Measurements from ENCODE around the gene TEX51. TPM values are rescaled to one million over a fixed set of nuclear protein-coding genes. Genes with fewer than 3 reads are reported as not detected.

Gene TEX51
- total and polyA plus RNA-seq, 2 donors (not counting 3 experiments of a cell fraction or from before 2014, with no cell fraction given), result not detected

DNA sequence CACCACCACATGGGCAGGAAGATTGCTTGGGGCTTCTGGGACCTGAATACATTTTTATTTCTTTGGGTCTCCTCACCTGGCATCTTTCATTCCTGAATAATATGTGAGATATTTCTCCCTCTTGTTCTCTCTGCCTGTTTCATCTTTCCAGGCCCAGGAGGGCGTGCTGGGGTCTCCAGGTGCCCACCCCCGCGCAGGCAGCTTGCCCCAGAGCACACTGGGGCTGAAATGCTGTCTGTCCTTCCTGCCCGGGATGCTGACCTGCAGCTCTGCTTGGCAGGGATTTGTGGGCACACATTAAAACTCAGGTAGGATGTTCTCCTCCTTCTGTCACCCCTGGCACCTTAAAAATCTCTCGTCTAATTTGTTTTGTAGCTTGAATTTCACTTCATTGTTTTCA lies 39.7 kb upstream of the TEX51 start:
- H3K79me2 ChIP-seq (ENCODE audit: control insufficient read depth, insufficient read depth, low read length), result no peaks in the 10 kb centered on the region
- no peaks in the 10 kb centered on the region for H3K9me1 ChIP-seq (replicated peaks; ENCODE audit: control insufficient read depth, extremely low read depth, insufficient read depth, low read length)
- no peak for TF ChIP-seq POLR2AphosphoS5 (IDR thresholded peaks at IDR 0.05; ENCODE audit: insufficient read depth, low read depth, low read length)
- TF ChIP-seq EZH2 (IDR thresholded peaks at IDR 0.05; ENCODE audit: borderline replicate concordance, low read depth, low read length, severe bottlenecking), result no peak
- dilution Hi-C loops (cut with MboI; ENCODE audit: extremely low pct_ligation_motif_present, low sequenced_read_pairs) (no loop called here), intact Hi-C loops (cut with micrococcal nuclease) (no loop called here)
- H2AFZ ChIP-seq (ENCODE audit: low read depth, low read length), result no peak overlapping the region
- H3K27ac ChIP-seq (ENCODE audit: insufficient read depth, low read depth, low read length), result no peak overlapping the region
- no peak for DNase-seq (ENCODE audit: low read depth, low spot score)
- CTCF ChIA-PET, result no interaction called here
- H3K4me2 ChIP-seq (ENCODE audit: insufficient read depth, low read length), result no peak overlapping the region
- no peaks in the 10 kb centered on the region for H3K9me3 ChIP-seq (replicated peaks; ENCODE audit: control insufficient read depth, insufficient read depth, low read length)
- H3K36me3 ChIP-seq (ENCODE audit: control insufficient read depth in 2 of 2, extremely low read depth in 1 of 2, insufficient read depth in 2 of 2, low read length in 2 of 2), result no peaks in the 10 kb centered on the region
- no peaks in the 10 kb centered on the region for H4K20me1 ChIP-seq (replicated peaks; ENCODE audit: control insufficient read depth, extremely low read depth, insufficient read depth, low read length)
- H3K4me3 ChIP-seq (replicated peaks in 1 of 3; ENCODE audit: insufficient read depth in 1 of 3, low read depth in 1 of 3, low read length in 3 of 3), result no peak overlapping the region
- H3K9ac ChIP-seq (replicated peaks; ENCODE audit: extremely low read depth, insufficient read depth, low read length), result no peak overlapping the region
- no peaks in the 10 kb centered on the region for H3K27me3 ChIP-seq (ENCODE audit: control insufficient read depth in 2 of 2, insufficient read depth in 2 of 2, low read length in 2 of 2)
- POLR2A ChIA-PET, result no interaction called here
- H3K4me1 ChIP-seq (ENCODE audit: control insufficient read depth, extremely low read depth, insufficient read depth, low read length), result no peaks in the 10 kb centered on the region
- no TSS peak for BruUV-seq (replicated peaks)
- no peak for FAIRE-seq

DNA sequence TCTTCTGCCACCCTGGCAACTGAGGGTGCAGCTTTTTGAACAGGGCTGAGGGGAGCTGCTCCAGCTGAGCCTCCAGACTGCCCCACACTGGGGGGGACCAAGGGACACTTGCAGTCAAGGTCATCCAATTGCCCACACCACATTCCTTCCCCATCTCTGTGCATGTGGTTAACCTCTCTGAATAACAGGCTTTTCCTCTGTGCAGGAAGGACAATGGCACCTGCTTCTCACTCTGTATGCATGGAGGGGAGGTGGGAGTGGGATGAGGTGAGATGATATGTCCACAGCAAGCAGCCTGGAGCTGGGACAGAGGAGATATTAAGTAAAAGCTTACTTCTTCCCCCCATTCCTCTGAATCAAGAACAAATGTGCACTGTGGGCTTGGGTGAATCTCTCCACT lies 39.1 kb upstream of the TEX51 start:
- Histone ChIP-seq H2AFZ (ENCODE audit: low read depth, low read length) (no peak overlapping the region), H3K9ac (replicated peaks; ENCODE audit: extremely low read depth, insufficient read depth, low read length) (no peak overlapping the region), H3K9me3 (replicated peaks; ENCODE audit: control insufficient read depth, insufficient read depth, low read length) (no peaks in the 10 kb centered on the region), H3K27ac (ENCODE audit: insufficient read depth, low read depth, low read length) (no peak overlapping the region), H3K4me3 (replicated peaks in 1 of 3; ENCODE audit: insufficient read depth in 1 of 3, low read depth in 1 of 3, low read length in 3 of 3) (no peak overlapping the region), H3K4me2 (ENCODE audit: insufficient read depth, low read length) (no peak overlapping the region), H3K4me1 (ENCODE audit: control insufficient read depth, extremely low read depth, insufficient read depth, low read length) (no peaks in the 10 kb centered on the region), H3K36me3 (ENCODE audit: control insufficient read depth in 2 of 2, extremely low read depth in 1 of 2, insufficient read depth in 2 of 2, low read length in 2 of 2) (no peaks in the 10 kb centered on the region), H3K27me3 (ENCODE audit: control insufficient read depth in 2 of 2, insufficient read depth in 2 of 2, low read length in 2 of 2) (no peaks in the 10 kb centered on the region), H4K20me1 (replicated peaks; ENCODE audit: control insufficient read depth, extremely low read depth, insufficient read depth, low read length) (no peaks in the 10 kb centered on the region), H3K79me2 (ENCODE audit: control insufficient read depth, insufficient read depth, low read length) (no peaks in the 10 kb centered on the region), H3K9me1 (replicated peaks; ENCODE audit: control insufficient read depth, extremely low read depth, insufficient read depth, low read length) (no peaks in the 10 kb centered on the region)
- TF ChIP-seq EZH2 (IDR thresholded peaks at IDR 0.05; ENCODE audit: borderline replicate concordance, low read depth, low read length, severe bottlenecking), result no peak
- TF ChIP-seq MYC (IDR thresholded peaks at IDR 0.05; ENCODE audit: low read depth, low read length), result no peak
- TF ChIP-seq GATA2 (IDR thresholded peaks at IDR 0.05; ENCODE audit: insufficient read depth, insufficient read length, low read depth, low read length), result no peak
- TF ChIP-seq, protein P1, sequence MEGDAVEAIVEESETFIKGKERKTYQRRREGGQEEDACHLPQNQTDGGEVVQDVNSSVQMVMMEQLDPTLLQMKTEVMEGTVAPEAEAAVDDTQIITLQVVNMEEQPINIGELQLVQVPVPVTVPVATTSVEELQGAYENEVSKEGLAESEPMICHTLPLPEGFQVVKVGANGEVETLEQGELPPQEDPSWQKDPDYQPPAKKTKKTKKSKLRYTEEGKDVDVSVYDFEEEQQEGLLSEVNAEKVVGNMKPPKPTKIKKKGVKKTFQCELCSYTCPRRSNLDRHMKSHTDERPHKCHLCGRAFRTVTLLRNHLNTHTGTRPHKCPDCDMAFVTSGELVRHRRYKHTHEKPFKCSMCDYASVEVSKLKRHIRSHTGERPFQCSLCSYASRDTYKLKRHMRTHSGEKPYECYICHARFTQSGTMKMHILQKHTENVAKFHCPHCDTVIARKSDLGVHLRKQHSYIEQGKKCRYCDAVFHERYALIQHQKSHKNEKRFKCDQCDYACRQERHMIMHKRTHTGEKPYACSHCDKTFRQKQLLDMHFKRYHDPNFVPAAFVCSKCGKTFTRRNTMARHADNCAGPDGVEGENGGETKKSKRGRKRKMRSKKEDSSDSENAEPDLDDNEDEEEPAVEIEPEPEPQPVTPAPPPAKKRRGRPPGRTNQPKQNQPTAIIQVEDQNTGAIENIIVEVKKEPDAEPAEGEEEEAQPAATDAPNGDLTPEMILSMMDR (IDR thresholded peaks at IDR 0.05; ENCODE audit: extremely low read depth in 1 of 2, insufficient read depth in 1 of 2, low read depth in 1 of 2, low read length in 2 of 2), result no peak
- TF ChIP-seq JUN (IDR thresholded peaks at IDR 0.05; ENCODE audit: borderline replicate concordance, insufficient read depth, insufficient read length, low read depth), result no peak
- no peak for TF ChIP-seq POLR2A (IDR thresholded peaks at IDR 0.05; ENCODE audit: low read depth, low read length)
- TF ChIP-seq FOS (IDR thresholded peaks at IDR 0.05; ENCODE audit: borderline replicate concordance, insufficient read depth, low read length), result no peak
- TF ChIP-seq, protein P2, sequence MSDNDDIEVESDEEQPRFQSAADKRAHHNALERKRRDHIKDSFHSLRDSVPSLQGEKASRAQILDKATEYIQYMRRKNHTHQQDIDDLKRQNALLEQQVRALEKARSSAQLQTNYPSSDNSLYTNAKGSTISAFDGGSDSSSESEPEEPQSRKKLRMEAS (IDR thresholded peaks at IDR 0.05; ENCODE audit: insufficient read depth, insufficient read length), result no peak
- TF ChIP-seq POLR2AphosphoS5 (IDR thresholded peaks at IDR 0.05; ENCODE audit: insufficient read depth, low read depth, low read length), result no peak
- no peak for DNase-seq (ENCODE audit: low read depth, low spot score)
- no TSS peak for BruUV-seq (replicated peaks)
- ChIA-PET CTCF (no interaction called here), POLR2A (no interaction called here)
- dilution Hi-C loops (cut with MboI; ENCODE audit: extremely low pct_ligation_motif_present, low sequenced_read_pairs), result no loop called here
- intact Hi-C loops (cut with micrococcal nuclease), result no loop called here
- no peak for FAIRE-seq

Data from endothelial cell of umbilical vein (primary cell).